ENCODE results near the gene TYMP.

The TYMP gene

GRCh38 chr22:50482107-50483074 is 47.4 kb downstream of the TYMP start:
- no peak for DNase-seq

- DNase-seq: peak; percentile 64 to 65
These were observed 48.2 kb downstream of the TYMP start, which contains the start of gene ADM2 for GRCh38 chr22:50481440-50482106. Gene ADM2 (plus strand): TSS chr22:50481543. CDS start chr22:50481848, 305 bp downstream.

GRCh38 chr22:50481045-50481439 is 48.8 kb downstream of the TYMP start:
- no peak for DNase-seq

GRCh38 chr22:50479721-50480120 is 50.1 kb downstream of the TYMP start:
- DNase-seq: no peak

- DNase-seq: no peak
These were observed 51.9 kb downstream of the TYMP start for GRCh38 chr22:50477923-50478322.

- DNase-seq: no peak
These were observed 52.9 kb downstream of the TYMP start for GRCh38 chr22:50476868-50477267.

Measured in activated CD4-positive, alpha-beta T cell treated with anti-CD3 and anti-CD28 coated beads for 4 hours (primary cell).